Measurements from ENCODE around the gene LRRC52. TPM values are rescaled to one million over a fixed set of nuclear protein-coding genes. Genes with fewer than 3 reads are reported as not detected.

The LRRC52 gene
- total RNA-seq, 1 donor from 2014 or later = 0.87 TPM

- Histone ChIP-seq H3K36me3 (no peaks in the 10 kb centered on the region), H3K9me3 (no peaks in the 10 kb centered on the region), H3K27ac (no peak overlapping the region), H3K4me1 (no peaks in the 10 kb centered on the region), H3K4me3 (no peak overlapping the region), H3K27me3 (peaks cover 15% of the 10 kb centered on the region)
- intact Hi-C loops (cut with DNase I) = no loop called here
- ATAC-seq (no peak), DNase-seq (no peak)
- TF ChIP-seq CTCF (IDR thresholded peaks at IDR 0.05) = no peak
Observed at GRCh38 chr1:165610866-165611265, 67.1 kb downstream of the LRRC52 start.

- H3K36me3 ChIP-seq = no peaks in the 10 kb centered on the region
- no peak for ATAC-seq
- no peaks in the 10 kb centered on the region for H3K4me1 ChIP-seq
- H3K4me3 ChIP-seq = no peak overlapping the region
- no peak for TF ChIP-seq CTCF (IDR thresholded peaks at IDR 0.05)
- no peak for DNase-seq
- no peak overlapping the region for H3K27ac ChIP-seq
- no peaks in the 10 kb centered on the region for H3K9me3 ChIP-seq
- H3K27me3 ChIP-seq = peaks cover 15% of the 10 kb centered on the region
- intact Hi-C loops (cut with DNase I) = no loop called here
Observed at GRCh38 chr1:165612062-165612461, 68.3 kb downstream of the LRRC52 start.

Other genes starting within 250 kb of the LRRC52 start
- not detected for gene LMX1A, start 187.3 kb upstream of the LRRC52 start, total RNA-seq
- gene RXRG, start 98.9 kb upstream of the LRRC52 start, total RNA-seq = 9.1 TPM
- gene MGST3, start 87.2 kb downstream of the LRRC52 start, total RNA-seq = 181 TPM
- gene ALDH9A1, start 154.6 kb downstream of the LRRC52 start, total RNA-seq = 68.5 TPM
- gene TMCO1, start 224.9 kb downstream of the LRRC52 start, total RNA-seq = 78.6 TPM

Data from upper lobe of right lung (tissue), 1 donor.